ENCODE data around the gene SNX9. TPM values are rescaled to one million over a fixed set of nuclear protein-coding genes. Genes with fewer than 3 reads are reported as not detected.

SNX9 gene
- total and polyA plus RNA-seq, 2 of the 4 experiments (the other 2 are of a cell fraction), result 35.3 to 41.2 TPM

DNA sequence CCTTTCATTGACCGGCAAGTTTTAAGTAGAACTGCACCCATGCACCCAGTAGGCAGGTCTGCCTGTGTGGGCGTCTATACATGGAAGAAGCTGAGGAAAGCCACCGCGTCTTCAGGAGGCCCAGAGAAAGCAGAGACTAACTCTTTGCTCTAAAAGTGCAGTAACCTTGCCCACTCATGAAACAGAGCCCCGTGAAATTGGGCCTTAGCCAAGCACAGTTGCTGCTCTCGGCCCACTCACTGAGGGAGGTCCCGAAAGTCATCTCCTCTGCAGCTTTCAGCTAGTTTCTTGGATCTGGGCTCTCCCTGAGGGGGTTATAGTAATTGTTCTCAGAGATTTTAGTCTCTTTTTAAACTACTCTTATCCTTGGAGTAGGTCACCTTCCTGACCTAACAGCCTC is 84.6 kb downstream of the SNX9 start:
- no CpG with 5 or more reads among the region's 7 CpGs for WGBS, 2 experiments (ENCODE audit: extremely low coverage in 2 of 2, insufficient read length in 1 of 2)
- POLR2A ChIA-PET (ENCODE audit: unreplicated experiment), result no interaction called here

More for the DNA sequence above, 84.6 kb downstream of the SNX9 start:
- no peaks in the 10 kb centered on the region for H3K9me3 ChIP-seq (ENCODE audit: control insufficient read depth, insufficient read depth, low read length)
- H3K4me1 ChIP-seq (ENCODE audit: control insufficient read depth, insufficient read depth, low read length), result peaks cover 7% of the 10 kb centered on the region
- no peak overlapping the region for H3K56ac ChIP-seq (ENCODE audit: extremely low read depth, insufficient read depth, low read length)
- DNase-seq (no peak), ATAC-seq (ENCODE audit: low read depth) (no peak)
- H2BK20ac ChIP-seq (ENCODE audit: low read depth, low read length), result no peak overlapping the region
- no peak overlapping the region for H3K23ac ChIP-seq (ENCODE audit: low read depth, low read length)
- H2BK120ac ChIP-seq (ENCODE audit: low read depth, low read length), result no peak overlapping the region
- H4K91ac ChIP-seq (ENCODE audit: insufficient read depth, low read depth, low read length), result no peak overlapping the region
- no peak overlapping the region for H3K4ac ChIP-seq (ENCODE audit: low read depth, low read length)
- H3K27me3 ChIP-seq (ENCODE audit: control insufficient read depth, insufficient read depth, low read length), result no peaks in the 10 kb centered on the region
- no peak overlapping the region for H3K18ac ChIP-seq (ENCODE audit: low read depth, low read length)
- no peak overlapping the region for H3K14ac ChIP-seq (replicated peaks; ENCODE audit: low read depth, low read length)
- no peak overlapping the region for H2BK15ac ChIP-seq (ENCODE audit: low read depth, low read length)
- CTCF ChIA-PET, result no interaction called here
- H2BK5ac ChIP-seq (ENCODE audit: low read depth, low read length, poor library complexity, severe bottlenecking), result no peak overlapping the region
- H3K36me3 ChIP-seq (ENCODE audit: control insufficient read depth, insufficient read depth, low read length), result peaks cover 33% of the 10 kb centered on the region
- TF ChIP-seq CTCF (conservative IDR thresholded peaks at IDR 0.05; ENCODE audit: low read depth, low read length) (no peak), FOS (IDR thresholded peaks at IDR 0.05; ENCODE audit: low read depth, low read length) (no peak), MXI1 (IDR thresholded peaks at IDR 0.05; ENCODE audit: borderline replicate concordance, low read depth, low read length) (no peak), NFE2L2 (IDR thresholded peaks at IDR 0.05; ENCODE audit: low read depth, low read length) (no peak), CEBPB (IDR thresholded peaks at IDR 0.05; ENCODE audit: low read depth, low read length) (no peak), MAZ (IDR thresholded peaks at IDR 0.05; ENCODE audit: borderline replicate concordance, low read depth, low read length) (no peak), RAD21 (IDR thresholded peaks at IDR 0.05; ENCODE audit: low read length) (no peak), BHLHE40 (IDR thresholded peaks at IDR 0.05; ENCODE audit: low read depth, low read length) (no peak)
- no TSS peak for BruUV-seq (replicated peaks)
- no peak overlapping the region for H3K9ac ChIP-seq (ENCODE audit: low read depth, low read length)
- peaks cover 3% of the 10 kb centered on the region; the same call in 1 of the 2 replicates for H3K9me1 ChIP-seq (ENCODE audit: insufficient read depth, low read length)
- no peak overlapping the region for H4K8ac ChIP-seq (ENCODE audit: low read depth in 2 of 2, low read length in 2 of 2)
- in situ Hi-C loops (cut with MboI; ENCODE audit: low sequenced_read_pairs) (no loop called here), intact Hi-C loops (cut with micrococcal nuclease) (no loop called here), dilution Hi-C loops (cut with HindIII; ENCODE audit: low sequenced_read_pairs, unreplicated experiment) (no loop called here)
- H4K5ac ChIP-seq (ENCODE audit: low read depth, low read length), result no peak overlapping the region
- H3K4me3 ChIP-seq (ENCODE audit: insufficient read depth, low read depth, low read length), result no peak overlapping the region
- H2AK9ac ChIP-seq (replicated peaks; ENCODE audit: low read depth, low read length, poor library complexity), result no peak overlapping the region
- H4K20me1 ChIP-seq (ENCODE audit: insufficient read depth, low read length), result peaks cover 9% of the 10 kb centered on the region; the same call in 1 of the 2 replicates
- H3K4me2 ChIP-seq (ENCODE audit: low read depth, low read length), result no peak overlapping the region
- H2AK5ac ChIP-seq (ENCODE audit: low read depth, low read length), result no peak overlapping the region
- no peak overlapping the region for H3K27ac ChIP-seq (ENCODE audit: insufficient read depth, low read length)
- H3K79me1 ChIP-seq (ENCODE audit: low read depth in 1 of 2, low read length in 2 of 2), result peaks cover 11 to 38% of the 10 kb centered on the region in 2 experiments
- no peak overlapping the region for H2AFZ ChIP-seq (replicated peaks; ENCODE audit: low read length, poor library complexity)

Measured in IMR-90 (cell line).